ENCODE measurements around the gene BTBD6.

BTBD6 gene

DNA sequence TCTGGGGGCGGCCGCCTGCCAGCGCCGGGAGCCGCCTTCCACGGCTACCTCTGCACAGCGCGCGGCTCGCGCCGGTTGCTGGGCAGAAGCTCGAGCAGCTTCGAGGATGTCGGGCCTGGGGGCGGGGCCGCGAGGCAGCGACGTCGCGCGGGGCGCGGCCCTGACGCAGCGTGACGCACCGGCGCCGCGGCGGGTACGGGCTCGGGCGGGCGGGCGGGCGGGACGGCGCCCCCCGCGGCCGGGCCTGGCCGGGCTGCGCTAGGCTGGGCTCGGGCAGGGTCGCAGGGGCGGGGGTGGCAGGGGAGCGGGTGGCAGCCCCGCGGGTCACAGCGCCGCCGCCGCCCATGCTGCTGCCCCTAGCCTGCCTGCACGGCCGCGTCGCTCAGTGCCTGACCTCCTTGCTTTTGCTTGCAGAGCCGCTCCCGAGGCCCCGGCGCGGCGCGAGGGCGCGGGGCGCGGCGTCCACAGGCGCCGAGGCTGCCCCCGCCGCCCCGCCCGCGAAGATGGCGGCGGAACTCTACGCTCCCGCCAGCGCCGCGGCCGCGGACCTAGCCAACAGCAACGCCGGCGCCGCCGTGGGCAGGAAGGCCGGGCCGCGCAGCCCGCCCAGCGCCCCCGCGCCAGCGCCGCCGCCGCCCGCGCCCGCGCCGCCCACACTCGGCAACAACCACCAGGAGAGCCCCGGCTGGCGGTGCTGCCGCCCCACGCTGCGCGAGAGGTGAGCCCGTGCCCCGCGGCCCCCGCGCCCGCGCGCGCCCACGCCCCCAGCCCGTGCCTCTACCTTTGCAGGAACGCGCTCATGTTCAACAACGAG, at the start of gene BTBD6:
Gene BTBD6, plus strand, starts transcription at position 166 of the 814 bp plus-strand sequence. Its CDS starts 179 bp downstream, at position 345.
- in situ Hi-C loops (cut with HindIII; ENCODE audit: low sequenced_read_pairs), result no loop called here

DNA sequence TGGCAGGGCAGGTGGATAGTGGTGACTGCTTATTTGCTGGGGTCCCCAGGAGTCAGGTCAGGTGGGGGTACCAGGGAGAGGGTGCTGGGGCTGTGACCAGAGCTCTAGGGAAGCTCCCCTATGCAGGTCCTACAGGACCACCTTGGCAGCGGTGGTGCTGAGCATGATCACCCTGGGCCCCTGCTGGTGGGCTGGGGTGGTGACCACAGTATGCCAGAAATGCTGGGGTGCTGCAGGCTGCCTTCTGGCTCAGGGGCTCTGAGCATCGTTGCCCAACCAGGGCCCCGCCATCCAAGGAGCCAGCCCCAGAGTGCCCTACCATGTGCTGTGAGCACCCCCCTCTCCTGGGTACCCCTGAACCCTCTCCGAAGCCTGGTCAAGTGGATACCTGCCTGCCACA, 49.7 kb upstream of the BTBD6 start:
- in situ Hi-C loops (cut with HindIII; ENCODE audit: low sequenced_read_pairs), result loop anchor here (25.0 kb wide), 2 partner anchors 89 to 164 kb away; no protein-coding TSS in a partner anchor

GRCh38 chr14:105199093-105199492, 49.2 kb upstream of the BTBD6 start:
- in situ Hi-C loops (cut with HindIII; ENCODE audit: low sequenced_read_pairs), result loop anchor here (25.0 kb wide), 2 partner anchors 88 to 163 kb away; no protein-coding TSS in a partner anchor

- in situ Hi-C loops (cut with HindIII; ENCODE audit: low sequenced_read_pairs), result no loop called here
Observed at GRCh38 chr14:105200074-105200473, 48.3 kb upstream of the BTBD6 start.

GRCh38 chr14:105200641-105201040, 47.7 kb upstream of the BTBD6 start:
- in situ Hi-C loops (cut with HindIII; ENCODE audit: low sequenced_read_pairs), result no loop called here

DNA sequence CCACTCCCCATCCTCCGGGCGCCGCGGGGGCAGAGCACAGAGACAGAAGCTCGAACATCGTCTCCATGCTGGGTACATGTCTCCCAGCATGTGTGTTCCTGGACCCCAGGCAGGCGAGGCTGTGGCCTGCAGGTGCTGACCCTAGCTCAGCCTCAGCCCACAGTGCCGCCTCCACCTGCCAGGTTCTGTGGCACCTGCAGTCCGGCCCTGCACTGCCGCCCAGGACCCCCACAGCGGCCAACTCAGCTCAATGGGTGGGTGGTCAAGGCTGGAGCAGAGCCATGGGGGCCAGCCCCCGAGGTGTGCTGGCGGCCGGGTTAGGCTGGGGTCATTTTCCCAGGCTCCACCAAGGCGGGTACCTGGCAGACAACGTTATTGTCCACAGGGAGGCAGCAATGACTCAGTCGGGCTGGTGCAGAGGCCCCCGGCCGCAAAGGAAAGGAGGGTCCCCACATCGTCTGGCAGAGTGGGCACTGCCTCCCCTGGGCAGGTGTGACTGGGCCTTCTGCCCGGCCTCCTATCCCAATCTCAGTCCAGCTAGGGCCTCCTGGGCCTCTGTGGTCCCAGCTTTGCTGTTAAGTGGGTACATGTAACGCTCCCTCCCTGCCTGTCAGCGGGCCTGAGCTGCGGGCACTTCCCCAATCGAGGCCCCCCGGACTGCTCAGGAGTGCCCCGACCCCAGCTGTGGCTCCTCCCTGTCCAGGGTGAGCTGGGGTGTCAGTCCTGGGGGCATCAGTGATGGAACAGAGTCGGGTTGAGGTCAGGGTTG, 47.0 kb upstream of the BTBD6 start:
- in situ Hi-C loops (cut with HindIII; ENCODE audit: low sequenced_read_pairs), result no loop called here

GRCh38 chr14:105201925-105202513, 46.3 kb upstream of the BTBD6 start:
- in situ Hi-C loops (cut with HindIII; ENCODE audit: low sequenced_read_pairs), result no loop called here

- in situ Hi-C loops (cut with HindIII; ENCODE audit: low sequenced_read_pairs), result no loop called here
Observed at GRCh38 chr14:105203057-105203531, 45.2 kb upstream of the BTBD6 start.

- in situ Hi-C loops (cut with HindIII; ENCODE audit: low sequenced_read_pairs), result no loop called here
Observed at GRCh38 chr14:105203701-105204100, 44.6 kb upstream of the BTBD6 start.

GRCh38 chr14:105204206-105204930, 44.0 kb upstream of the BTBD6 start:
- in situ Hi-C loops (cut with HindIII; ENCODE audit: low sequenced_read_pairs), result no loop called here

GRCh38 chr14:105204931-105205672, 43.2 kb upstream of the BTBD6 start:
- in situ Hi-C loops (cut with HindIII; ENCODE audit: low sequenced_read_pairs), result no loop called here

DNA sequence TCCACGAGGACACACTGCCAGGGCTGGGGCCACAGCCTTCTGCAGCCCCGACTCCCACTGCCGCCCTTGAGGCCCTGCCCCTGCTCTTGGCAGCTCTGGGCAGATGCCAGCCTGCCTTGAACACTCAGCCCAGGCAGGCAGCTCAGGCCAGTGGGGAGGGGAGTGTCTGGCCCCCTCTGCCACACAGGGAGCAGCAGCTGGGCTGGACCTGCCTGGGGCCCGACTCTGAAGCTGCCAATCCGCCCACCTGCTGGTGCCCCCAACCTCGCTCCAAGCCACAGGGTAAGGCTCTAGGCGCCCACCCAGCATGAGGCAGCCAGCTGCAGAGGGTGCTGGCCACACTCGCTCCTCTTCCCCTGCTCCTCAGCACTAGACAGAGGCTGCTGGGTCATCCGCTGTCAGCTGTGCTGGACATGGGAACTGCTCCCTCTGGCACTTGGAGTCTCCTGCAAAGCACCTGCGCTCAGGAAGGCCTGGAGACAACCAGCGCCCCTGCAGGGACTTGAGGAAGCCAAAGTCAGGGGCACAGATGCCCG, 42.6 kb upstream of the BTBD6 start:
- in situ Hi-C loops (cut with HindIII; ENCODE audit: low sequenced_read_pairs), result no loop called here

DNA sequence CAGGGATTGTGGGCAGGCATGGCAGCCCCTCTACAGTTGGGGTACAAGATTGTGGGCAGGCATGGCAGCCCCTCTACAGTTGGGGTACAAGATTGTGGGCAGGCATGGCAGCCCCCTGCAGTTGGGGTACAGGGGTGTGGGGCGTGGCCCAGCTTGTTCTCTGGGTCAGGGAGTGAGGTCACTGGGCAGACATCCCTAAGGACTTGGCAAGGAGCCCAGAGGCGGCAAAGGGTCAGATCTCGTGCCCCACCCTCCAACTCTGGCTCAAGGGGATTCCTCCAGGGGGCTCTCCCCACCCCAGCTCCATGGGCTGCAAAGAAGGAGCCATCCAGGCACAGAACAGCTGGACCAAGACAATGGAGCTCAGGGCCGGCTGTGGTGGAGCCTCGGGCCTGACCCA, 41.5 kb upstream of the BTBD6 start:
- in situ Hi-C loops (cut with HindIII; ENCODE audit: low sequenced_read_pairs), result no loop called here

DNA sequence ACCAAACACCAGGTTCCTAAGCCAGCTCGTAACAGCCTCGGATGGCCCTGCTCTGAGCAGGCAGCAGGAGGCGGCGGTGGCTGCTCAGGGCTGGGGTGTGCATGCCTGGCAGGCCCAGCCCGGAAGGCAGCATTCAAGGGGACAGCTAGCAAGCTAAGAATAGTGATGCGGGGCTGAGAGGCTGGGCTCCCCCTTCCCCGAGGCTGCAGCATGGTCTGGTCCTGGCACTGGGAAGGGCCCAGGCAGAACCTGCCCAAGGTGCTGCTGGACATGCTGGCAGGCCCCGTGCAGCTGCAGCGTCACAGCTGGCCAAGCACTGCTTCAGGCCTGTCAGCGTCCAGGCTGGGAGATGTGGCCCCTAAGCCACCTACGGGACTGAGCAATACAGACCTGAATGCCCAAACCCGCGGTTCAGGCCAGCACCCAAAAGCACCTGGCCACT, 40.9 kb upstream of the BTBD6 start:
- in situ Hi-C loops (cut with HindIII; ENCODE audit: low sequenced_read_pairs), result no loop called here

GRCh38 chr14:105207996-105208737, 40.2 kb upstream of the BTBD6 start:
- in situ Hi-C loops (cut with HindIII; ENCODE audit: low sequenced_read_pairs), result no loop called here

GRCh38 chr14:105208738-105209075, 39.6 kb upstream of the BTBD6 start:
- in situ Hi-C loops (cut with HindIII; ENCODE audit: low sequenced_read_pairs), result no loop called here

DNA sequence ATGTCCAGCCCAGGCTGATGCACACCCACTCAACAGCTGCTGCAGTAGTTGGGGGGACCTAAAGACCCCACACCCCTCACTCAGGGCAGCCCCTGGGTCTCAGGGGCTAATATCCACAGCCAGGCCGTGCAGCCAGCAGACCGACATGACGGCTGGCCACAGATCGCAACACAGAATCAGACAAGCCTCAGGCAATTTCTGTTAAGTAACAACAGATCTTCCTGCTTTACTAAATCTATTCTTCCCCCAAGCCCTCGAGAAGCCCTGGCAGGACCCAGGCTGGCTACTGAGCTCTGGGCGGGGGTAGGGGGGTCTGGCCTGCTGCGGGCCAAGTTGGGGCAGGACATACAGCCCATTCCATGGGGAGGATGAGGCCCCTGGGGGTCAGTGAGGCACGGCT, 39.2 kb upstream of the BTBD6 start:
- in situ Hi-C loops (cut with HindIII; ENCODE audit: low sequenced_read_pairs), result no loop called here

DNA sequence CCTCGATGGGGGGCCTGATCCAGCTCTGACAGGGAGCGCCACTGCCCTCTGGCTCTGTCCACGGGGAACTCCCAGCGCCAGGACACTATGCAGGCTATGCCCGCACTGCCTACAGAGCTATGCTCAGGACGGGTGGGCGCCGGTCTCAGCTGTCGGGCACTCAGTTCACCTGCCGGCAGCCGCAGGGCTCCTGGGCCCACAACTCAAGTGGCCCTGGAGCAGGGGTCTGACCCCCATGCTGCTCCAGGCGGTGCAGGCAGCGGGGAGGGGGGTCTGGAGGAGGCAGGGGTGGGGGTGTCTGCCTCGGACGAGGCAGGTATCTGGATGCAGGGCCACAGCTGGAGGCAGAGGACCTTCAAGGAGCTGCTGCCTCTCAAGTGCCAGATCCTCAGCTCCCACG, 38.7 kb upstream of the BTBD6 start:
- in situ Hi-C loops (cut with HindIII; ENCODE audit: low sequenced_read_pairs), result no loop called here
